Activated T-helper 2 cell treated with anti-CD3 and anti-CD28 coated beads, Interferon-gamma antibody, Interleukin-2, Interleukin-4, amounts not matched to agents 10 μg/mL and 5 μg/mL and 100 μg/mL, durations not matched to agents 14 hours and 24 hours and 36 hours (primary cell): ENCODE results near the gene CACNA1G. TPM values are rescaled to one million over a fixed set of nuclear protein-coding genes. Genes with fewer than 3 reads are reported as not detected.

Experiments used
- DNase-seq: peaks from one replicate; pipeline ENCODE4 v3.0.0; 2021; ENCODE audit warnings: low spot score
- H3K27ac Mint-ChIP-seq: one replicate; pipeline ENCODE4 v1.8.0; 2021; ENCODE audit warnings: mixed read lengths
- H3K27me3 Mint-ChIP-seq: one replicate; pipeline ENCODE4 v1.8.0; 2021; ENCODE audit warnings: low read depth, mixed read lengths
- H3K36me3 Mint-ChIP-seq: one replicate; pipeline ENCODE4 v1.8.0; 2021; ENCODE audit warnings: low read depth, mixed read lengths
- H3K4me1 Mint-ChIP-seq: one replicate; pipeline ENCODE4 v1.8.0; 2021; ENCODE audit warnings: low read depth, mixed read lengths
- H3K4me3 Mint-ChIP-seq: one replicate; pipeline ENCODE4 v1.8.0; 2021; ENCODE audit warnings: low read depth, mild to moderate bottlenecking, moderate library complexity, mixed read lengths
- H3K9me3 Mint-ChIP-seq: one replicate; pipeline ENCODE4 v1.8.0; 2021; ENCODE audit warnings: mixed read lengths
- intact Hi-C: fragments of 100-400 bp; cut with micrococcal nuclease; formaldehyde crosslinking; loops from one replicate; pipeline ENCODE4 v1.15.1; 2023
- total RNA-seq: library from RNA; stranded (reverse); gene quantifications from 2 replicates; pipeline ENCODE4 v1.2.3, GENCODE V29; 2022

CACNA1G gene
- total RNA-seq, result not detected in 2 replicates

- Mint-ChIP-seq H3K27ac (no peak within 1 kb of the TSS), H3K4me1 (peaks cover 13% of the 10 kb centered on the region), H3K9me3 (no peaks in the 10 kb centered on the region), H3K4me3 (peak within 1 kb of the TSS; percentile 70), H3K36me3 (no peaks in the 10 kb centered on the region), H3K27me3 (peaks cover 49% of the 10 kb centered on the region)
- DNase-seq, result peak; percentile 85
- intact Hi-C loops, result no loop called here
These were observed at the start of gene CACNA1G for GRCh38 chr17:50560185-50560824. CACNA1G (plus strand) TSS chr17:50560715; CDS start chr17:50561460, 745 bp downstream.

GRCh38 chr17:50511058-50511457 is 49.5 kb upstream of the CACNA1G start:
- Mint-ChIP-seq H3K27ac (peak overlapping the region; percentile 84), H3K27me3 (no peaks in the 10 kb centered on the region), H3K4me3 (no peak overlapping the region), H3K9me3 (no peaks in the 10 kb centered on the region), H3K4me1 (peaks cover 39% of the 10 kb centered on the region), H3K36me3 (no peaks in the 10 kb centered on the region)
- DNase-seq, result peak; percentile 66
- intact Hi-C loops, result loop anchor here (2.0 kb wide), 1 partner anchor 32 kb away; no protein-coding TSS in a partner anchor

GRCh38 chr17:50513495-50513894 is 47.0 kb upstream of the CACNA1G start:
- no peaks in the 10 kb centered on the region for H3K9me3 Mint-ChIP-seq
- intact Hi-C loops, result no loop called here
- peaks cover 40% of the 10 kb centered on the region for H3K4me1 Mint-ChIP-seq
- H3K4me3 Mint-ChIP-seq, result no peak overlapping the region
- no peak for DNase-seq
- no peak overlapping the region for H3K27ac Mint-ChIP-seq
- no peaks in the 10 kb centered on the region for H3K27me3 Mint-ChIP-seq
- no peaks in the 10 kb centered on the region for H3K36me3 Mint-ChIP-seq

GRCh38 chr17:50514388-50514787 is 46.1 kb upstream of the CACNA1G start:
- Mint-ChIP-seq H3K27ac (no peak overlapping the region), H3K27me3 (no peaks in the 10 kb centered on the region), H3K4me1 (peaks cover 32% of the 10 kb centered on the region), H3K9me3 (no peaks in the 10 kb centered on the region), H3K36me3 (no peaks in the 10 kb centered on the region), H3K4me3 (no peak overlapping the region)
- DNase-seq, result no peak
- intact Hi-C loops, result no loop called here

- intact Hi-C loops, result no loop called here
- H3K4me1 Mint-ChIP-seq, result peaks cover 25% of the 10 kb centered on the region
These were observed 45.4 kb upstream of the CACNA1G start for GRCh38 chr17:50514936-50515702.

GRCh38 chr17:50517011-50517410 is 43.5 kb upstream of the CACNA1G start:
- Mint-ChIP-seq H3K4me1 (peaks cover 10% of the 10 kb centered on the region), H3K27ac (no peak overlapping the region), H3K9me3 (no peaks in the 10 kb centered on the region), H3K27me3 (no peaks in the 10 kb centered on the region), H3K36me3 (no peaks in the 10 kb centered on the region), H3K4me3 (no peak overlapping the region)
- intact Hi-C loops, result no loop called here
- DNase-seq, result no peak

More at GRCh38 chr17:50514936-50515702, 45.4 kb upstream of the CACNA1G start:
- Mint-ChIP-seq H3K27ac (no peak overlapping the region), H3K36me3 (no peaks in the 10 kb centered on the region), H3K27me3 (no peaks in the 10 kb centered on the region), H3K4me3 (no peak overlapping the region), H3K9me3 (no peaks in the 10 kb centered on the region)
- no peak for DNase-seq

GRCh38 chr17:50517504-50518383 is 42.8 kb upstream of the CACNA1G start:
- Mint-ChIP-seq H3K27ac (no peak overlapping the region), H3K9me3 (no peaks in the 10 kb centered on the region)
- intact Hi-C loops, result no loop called here

GRCh38 chr17:50518384-50519023 is 42.0 kb upstream of the CACNA1G start:
- no peak for DNase-seq
- Mint-ChIP-seq H3K27ac (no peak overlapping the region), H3K36me3 (no peaks in the 10 kb centered on the region), H3K4me1 (peaks cover 6% of the 10 kb centered on the region), H3K4me3 (no peak overlapping the region), H3K27me3 (no peaks in the 10 kb centered on the region), H3K9me3 (no peaks in the 10 kb centered on the region)
- intact Hi-C loops, result no loop called here

More at GRCh38 chr17:50517504-50518383, 42.8 kb upstream of the CACNA1G start:
- peaks cover 6% of the 10 kb centered on the region for H3K4me1 Mint-ChIP-seq
- no peaks in the 10 kb centered on the region for H3K27me3 Mint-ChIP-seq
- no peaks in the 10 kb centered on the region for H3K36me3 Mint-ChIP-seq
- no peak overlapping the region for H3K4me3 Mint-ChIP-seq
- DNase-seq, result no peak

- Mint-ChIP-seq H3K4me3 (no peak overlapping the region), H3K36me3 (no peaks in the 10 kb centered on the region), H3K9me3 (no peaks in the 10 kb centered on the region), H3K4me1 (peaks cover 6% of the 10 kb centered on the region), H3K27ac (no peak overlapping the region), H3K27me3 (no peaks in the 10 kb centered on the region)
- intact Hi-C loops, result no loop called here
- no peak for DNase-seq
These were observed 41.2 kb upstream of the CACNA1G start for GRCh38 chr17:50519141-50519834.

- DNase-seq, result no peak
- Mint-ChIP-seq H3K9me3 (no peaks in the 10 kb centered on the region), H3K36me3 (no peaks in the 10 kb centered on the region), H3K4me1 (peaks cover 6% of the 10 kb centered on the region), H3K27me3 (no peaks in the 10 kb centered on the region), H3K27ac (no peak overlapping the region), H3K4me3 (no peak overlapping the region)
- intact Hi-C loops, result no loop called here
These were observed 40.0 kb upstream of the CACNA1G start for GRCh38 chr17:50520483-50520882.

GRCh38 chr17:50521514-50521913 is 39.0 kb upstream of the CACNA1G start:
- DNase-seq, result no peak
- H3K4me3 Mint-ChIP-seq, result no peak overlapping the region
- intact Hi-C loops, result no loop called here
- no peaks in the 10 kb centered on the region for H3K36me3 Mint-ChIP-seq
- peaks cover 6% of the 10 kb centered on the region for H3K4me1 Mint-ChIP-seq
- no peaks in the 10 kb centered on the region for H3K9me3 Mint-ChIP-seq
- H3K27me3 Mint-ChIP-seq, result no peaks in the 10 kb centered on the region
- H3K27ac Mint-ChIP-seq, result no peak overlapping the region

- no peak overlapping the region for H3K4me3 Mint-ChIP-seq
- H3K36me3 Mint-ChIP-seq, result no peaks in the 10 kb centered on the region
- intact Hi-C loops, result no loop called here
- H3K4me1 Mint-ChIP-seq, result no peaks in the 10 kb centered on the region
- DNase-seq, result no peak
- H3K27ac Mint-ChIP-seq, result no peak overlapping the region
- no peaks in the 10 kb centered on the region for H3K9me3 Mint-ChIP-seq
- H3K27me3 Mint-ChIP-seq, result no peaks in the 10 kb centered on the region
These were observed 37.7 kb upstream of the CACNA1G start for GRCh38 chr17:50522766-50523165.
